Trophoblast cell (in vitro differentiated cells and primary cell): ENCODE results near the gene ABHD14A.

Experiments
- DNase-seq, 2 donors: peaks; one replicate each; pipeline ENCODE4 v3.0.0-alpha.2; 2016
- H2AFZ ChIP-seq: 2 replicates; pipeline ENCODE4 v1.6.1; 2013; ENCODE audit warnings: low read length, moderate library complexity, mild to moderate bottlenecking; ENCODE audit not compliant: insufficient read depth, poor library complexity
- H2AK5ac ChIP-seq: 2 replicates; pipeline ENCODE4 v1.6.1; 2013; ENCODE audit warnings: mild to moderate bottlenecking, low read length
- H2BK120ac ChIP-seq: 2 replicates; pipeline ENCODE4 v1.6.1; 2013; ENCODE audit warnings: low read length, mild to moderate bottlenecking, moderate library complexity; ENCODE audit not compliant: insufficient read depth, poor library complexity
- H2BK12ac ChIP-seq: 2 replicates; pipeline ENCODE4 v1.6.1; 2013; ENCODE audit warnings: mild to moderate bottlenecking, low read length, moderate library complexity
- H2BK5ac ChIP-seq: 2 replicates; pipeline ENCODE4 v1.6.1; 2013; ENCODE audit warnings: low read length, low read depth, moderate library complexity, mild to moderate bottlenecking; ENCODE audit not compliant: poor library complexity
- H3K14ac ChIP-seq: 2 replicates; pipeline ENCODE4 v1.6.1; 2013; ENCODE audit warnings: mild to moderate bottlenecking, low read length
- H3K18ac ChIP-seq: 2 replicates; pipeline ENCODE4 v1.6.1; 2013; ENCODE audit warnings: mild to moderate bottlenecking, low read length
- H3K23ac ChIP-seq: 2 replicates; pipeline ENCODE4 v1.6.1; 2013; ENCODE audit warnings: low read length
- H3K27ac ChIP-seq: 2 replicates; pipeline ENCODE4 v1.5.1; 2013; ENCODE audit warnings: low read depth, mild to moderate bottlenecking, inconsistent platforms, low read length, moderate library complexity
- H3K27me3 ChIP-seq: 2 replicates; pipeline ENCODE4 v1.6.1; 2013; ENCODE audit warnings: inconsistent platforms, mild to moderate bottlenecking, low read length, moderate library complexity; ENCODE audit not compliant: insufficient read depth
- H3K36me3 ChIP-seq, 2 experiments: 1 replicate in 1 of 2; 2 replicates in 1 of 2; pipeline ENCODE4 v1.6.1; 2013; ENCODE audit warnings: low read length in 2 of 2, mild to moderate bottlenecking in 2 of 2, moderate library complexity in 1 of 2; ENCODE audit not compliant: insufficient read depth in 2 of 2, control insufficient read depth in 1 of 2
- H3K4ac ChIP-seq: 2 replicates; pipeline ENCODE4 v1.6.1; 2013; ENCODE audit warnings: low read depth, mild to moderate bottlenecking, low read length, moderate library complexity
- H3K4me1 ChIP-seq, 2 experiments: 1 replicate in 1 of 2; 2 replicates in 1 of 2; pipeline ENCODE4 v1.6.1; 2013; ENCODE audit warnings: low read length in 2 of 2, mild to moderate bottlenecking in 2 of 2, moderate library complexity in 1 of 2; ENCODE audit not compliant: insufficient read depth in 2 of 2, control insufficient read depth in 1 of 2
- H3K4me2 ChIP-seq: 2 replicates; pipeline ENCODE4 v1.6.1; 2013; ENCODE audit warnings: inconsistent platforms, mild to moderate bottlenecking, low read length, moderate library complexity
- H3K4me3 ChIP-seq: 2 replicates; pipeline ENCODE4 v1.5.1; 2013; ENCODE audit warnings: mild to moderate bottlenecking, low read depth, low read length, inconsistent platforms
- H3K79me1 ChIP-seq: one replicate; pipeline ENCODE4 v1.6.1; 2013; ENCODE audit warnings: low read length
- H3K79me2 ChIP-seq: 2 replicates; pipeline ENCODE4 v1.6.1; 2013; ENCODE audit warnings: low read length, mild to moderate bottlenecking; ENCODE audit not compliant: control insufficient read depth, insufficient read depth, poor library complexity
- H3K9ac ChIP-seq: 2 replicates; pipeline ENCODE4 v1.6.1; 2013; ENCODE audit warnings: mild to moderate bottlenecking, low read length
- H3K9me3 ChIP-seq: 2 replicates; pipeline ENCODE4 v1.6.1; 2013; ENCODE audit warnings: low read depth, mild to moderate bottlenecking, control low read depth, inconsistent platforms, low read length; ENCODE audit not compliant: insufficient read depth
- H4K12ac ChIP-seq: 2 replicates; pipeline ENCODE4 v1.6.1; 2013; ENCODE audit warnings: low read depth, mild to moderate bottlenecking, low read length, moderate library complexity
- H4K8ac ChIP-seq: 2 replicates; pipeline ENCODE4 v1.6.1; 2013; ENCODE audit warnings: low read depth, mild to moderate bottlenecking, low read length, moderate library complexity
- H4K91ac ChIP-seq: one replicate; pipeline ENCODE4 v1.6.1; 2013; ENCODE audit warnings: low read depth, mild to moderate bottlenecking, low read length, moderate library complexity
- WGBS: extraction: QIAGEN DNeasy Blood & Tissue Kit; methylation state at CpG from one replicate; pipeline ENCODE4 v1.1.7; 2013; ENCODE audit warnings: missing lambda C conversion rate; ENCODE audit not compliant: insufficient read length, insufficient coverage; ENCODE audit errors: extremely low coverage; 5-methylcytosine and 5-hydroxymethylcytosine counted together

Gene ABHD14A

DNA sequence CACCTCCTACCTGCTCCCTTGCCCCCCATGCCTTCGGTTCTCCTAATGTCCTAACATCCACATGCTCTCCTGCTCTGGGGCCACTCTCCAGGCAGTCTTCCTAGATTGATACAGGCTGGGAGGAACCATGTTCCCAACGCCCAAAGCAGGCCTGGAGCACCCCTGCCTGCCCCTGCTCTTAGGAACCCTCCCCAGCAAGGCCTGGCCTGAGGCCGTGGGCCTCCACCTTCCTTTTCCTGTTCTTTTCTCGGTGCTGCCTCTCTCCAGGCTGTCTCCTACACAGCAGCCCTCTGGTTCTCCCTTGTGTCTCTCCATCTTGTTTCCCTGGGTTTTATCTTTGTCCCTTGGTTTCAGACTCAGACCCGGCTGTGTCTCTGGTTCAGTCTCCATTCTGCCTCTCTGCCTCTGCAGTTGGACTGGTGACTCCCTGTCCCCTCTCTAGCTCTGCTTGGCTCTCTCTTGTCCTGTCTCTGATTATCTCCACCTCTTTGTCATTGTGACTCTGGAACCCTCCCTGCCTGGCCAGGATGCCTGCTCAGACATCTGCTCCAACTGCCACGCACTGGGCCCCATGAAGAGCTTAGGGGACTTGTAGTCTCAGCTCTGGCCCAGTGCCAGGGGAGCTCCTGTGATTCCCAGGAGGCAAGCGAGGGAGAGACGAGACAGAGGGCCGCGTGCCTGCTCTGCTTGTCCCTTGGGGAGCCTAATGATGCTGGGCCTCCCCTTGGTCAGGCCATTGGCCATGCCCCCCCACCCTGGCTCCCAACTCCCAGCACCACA is 46.8 kb downstream of the ABHD14A start:
- Histone ChIP-seq H3K79me2 (no peaks in the 10 kb centered on the region), H4K91ac (peak overlapping the region; percentile 53), H3K27me3 (no peaks in the 10 kb centered on the region), H3K9ac (no peak overlapping the region), H4K12ac (no peak overlapping the region), H2BK5ac (no peak overlapping the region), H4K8ac (no peak overlapping the region), H3K14ac (peak overlapping the region; percentile 17), H2BK120ac (no peak overlapping the region), H3K27ac (no peak overlapping the region), H2BK12ac (peak overlapping the region; percentile 23), H3K9me3 (no peaks in the 10 kb centered on the region), H3K4ac (no peak overlapping the region), H3K4me2 (no peak overlapping the region), H3K4me3 (no peak overlapping the region), H3K79me1 (peaks cover 2% of the 10 kb centered on the region), H3K23ac (no peak overlapping the region), H2AFZ (no peak overlapping the region), H3K36me3 (no peaks in the 10 kb centered on the region), H3K18ac (peak overlapping the region; percentile 21), H3K4me1 (peaks cover 16 to 20% of the 10 kb centered on the region in 2 experiments), H2AK5ac (peak overlapping the region; percentile 7)
- WGBS: no CpG with 5 or more reads among the region's 10 CpGs
- no peak for DNase-seq

DNA sequence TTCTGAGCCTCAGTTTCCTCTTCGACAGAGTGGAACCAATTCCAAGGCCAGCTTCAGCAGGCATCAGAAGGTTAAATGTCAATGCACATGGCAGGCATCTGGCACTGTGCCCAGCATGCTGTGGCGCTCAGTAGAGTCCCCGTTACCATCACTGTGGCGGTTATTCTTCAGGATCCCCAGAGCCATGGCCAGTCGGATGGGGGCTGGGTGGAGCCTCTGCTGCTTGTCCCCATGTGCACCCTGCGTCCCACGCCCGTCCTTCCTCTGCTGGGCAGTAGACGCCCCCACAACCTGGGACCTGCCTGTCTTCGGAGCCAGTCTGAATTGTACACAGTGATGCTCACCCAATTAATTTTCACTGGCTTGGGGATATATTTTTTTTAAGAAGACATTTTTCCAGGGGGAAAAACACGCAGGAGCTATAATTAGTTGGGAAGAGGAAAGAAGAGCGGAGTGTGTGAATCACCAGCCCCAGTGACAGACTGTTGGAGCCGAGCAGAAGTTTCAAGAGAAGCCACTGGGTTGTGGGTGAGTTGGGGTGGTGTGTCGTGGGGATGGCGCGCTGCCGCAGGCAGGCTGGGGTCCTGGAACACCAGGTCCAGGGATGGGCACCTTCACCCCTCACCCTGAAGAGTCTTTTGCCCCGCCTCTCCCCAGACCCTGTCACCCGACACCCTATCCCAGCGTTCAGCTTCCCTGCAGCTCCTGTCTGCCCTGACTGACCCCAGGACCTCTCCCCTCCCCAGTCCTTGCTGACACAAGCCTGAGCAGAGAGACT is 47.6 kb downstream of the ABHD14A start:
- H2BK12ac ChIP-seq: peak overlapping the region; percentile 56
- no peak overlapping the region for H3K4me3 ChIP-seq
- no peak overlapping the region for H4K91ac ChIP-seq
- no peaks in the 10 kb centered on the region for H3K79me2 ChIP-seq
- H3K4me1 ChIP-seq: peaks cover 16 to 20% of the 10 kb centered on the region in 2 experiments
- no peak for DNase-seq
- no CpG with 5 or more reads among the region's 20 CpGs for WGBS
- no peak overlapping the region for H2BK120ac ChIP-seq
- no peaks in the 10 kb centered on the region for H3K36me3 ChIP-seq
- H4K12ac ChIP-seq: no peak overlapping the region
- no peaks in the 10 kb centered on the region for H3K27me3 ChIP-seq
- H3K4ac ChIP-seq: no peak overlapping the region
- peak overlapping the region; percentile 7 for H2AK5ac ChIP-seq
- no peak overlapping the region for H3K23ac ChIP-seq
- H4K8ac ChIP-seq: no peak overlapping the region
- no peak overlapping the region for H3K27ac ChIP-seq
- H3K9me3 ChIP-seq: no peaks in the 10 kb centered on the region
- peaks cover 2% of the 10 kb centered on the region for H3K79me1 ChIP-seq
- H3K4me2 ChIP-seq: no peak overlapping the region
- no peak overlapping the region for H2BK5ac ChIP-seq
- no peak overlapping the region for H3K18ac ChIP-seq
- H2AFZ ChIP-seq: no peak overlapping the region
- H3K9ac ChIP-seq: no peak overlapping the region
- H3K14ac ChIP-seq: no peak overlapping the region

DNA sequence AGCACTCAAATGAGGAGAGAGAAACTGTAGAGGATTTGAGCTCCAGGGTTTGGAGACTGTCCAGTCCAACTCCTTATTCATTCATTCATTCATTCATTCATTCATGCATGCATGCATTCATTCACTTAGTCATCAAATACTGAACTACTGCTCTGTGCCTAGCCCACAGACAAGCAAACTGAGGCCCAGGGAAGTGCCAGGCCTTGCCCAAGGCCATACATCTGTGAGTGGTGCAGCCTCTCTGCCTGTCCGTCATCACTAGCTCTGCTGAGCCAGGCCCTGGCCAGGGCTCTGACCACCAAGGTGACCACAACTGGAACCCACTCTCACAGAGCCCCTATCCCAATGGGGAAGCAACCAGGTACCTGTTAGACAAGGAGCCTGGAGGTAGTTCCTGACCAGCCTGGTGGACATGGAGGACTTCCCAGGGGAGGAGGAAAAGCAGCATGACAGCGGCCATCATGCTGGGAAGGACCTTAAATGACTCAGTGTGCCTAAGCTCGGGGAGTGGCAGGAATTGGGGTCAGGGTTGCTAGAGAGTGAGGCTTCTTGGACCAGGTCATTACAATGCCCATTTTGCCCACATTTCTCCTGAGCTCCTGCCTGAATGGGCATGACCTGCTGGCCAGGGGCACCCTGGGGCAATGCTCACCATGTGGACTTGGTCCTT is 48.4 kb downstream of the ABHD14A start:
- no CpG with 5 or more reads among the region's 3 CpGs for WGBS
- Histone ChIP-seq H3K79me1 (peaks cover 2% of the 10 kb centered on the region), H2AK5ac (no peak overlapping the region), H4K12ac (no peak overlapping the region), H3K9ac (no peak overlapping the region), H3K27ac (no peak overlapping the region), H3K4me2 (no peak overlapping the region), H2BK120ac (no peak overlapping the region), H3K9me3 (no peaks in the 10 kb centered on the region), H2BK12ac (no peak overlapping the region), H3K79me2 (no peaks in the 10 kb centered on the region), H2BK5ac (no peak overlapping the region), H3K27me3 (no peaks in the 10 kb centered on the region), H3K36me3 (no peaks in the 10 kb centered on the region), H3K4me3 (no peak overlapping the region), H2AFZ (no peak overlapping the region), H4K8ac (no peak overlapping the region), H3K4ac (no peak overlapping the region), H3K4me1 (peaks cover 16 to 20% of the 10 kb centered on the region in 2 experiments), H4K91ac (no peak overlapping the region), H3K23ac (no peak overlapping the region), H3K14ac (no peak overlapping the region), H3K18ac (no peak overlapping the region)
- no peak for DNase-seq

DNA sequence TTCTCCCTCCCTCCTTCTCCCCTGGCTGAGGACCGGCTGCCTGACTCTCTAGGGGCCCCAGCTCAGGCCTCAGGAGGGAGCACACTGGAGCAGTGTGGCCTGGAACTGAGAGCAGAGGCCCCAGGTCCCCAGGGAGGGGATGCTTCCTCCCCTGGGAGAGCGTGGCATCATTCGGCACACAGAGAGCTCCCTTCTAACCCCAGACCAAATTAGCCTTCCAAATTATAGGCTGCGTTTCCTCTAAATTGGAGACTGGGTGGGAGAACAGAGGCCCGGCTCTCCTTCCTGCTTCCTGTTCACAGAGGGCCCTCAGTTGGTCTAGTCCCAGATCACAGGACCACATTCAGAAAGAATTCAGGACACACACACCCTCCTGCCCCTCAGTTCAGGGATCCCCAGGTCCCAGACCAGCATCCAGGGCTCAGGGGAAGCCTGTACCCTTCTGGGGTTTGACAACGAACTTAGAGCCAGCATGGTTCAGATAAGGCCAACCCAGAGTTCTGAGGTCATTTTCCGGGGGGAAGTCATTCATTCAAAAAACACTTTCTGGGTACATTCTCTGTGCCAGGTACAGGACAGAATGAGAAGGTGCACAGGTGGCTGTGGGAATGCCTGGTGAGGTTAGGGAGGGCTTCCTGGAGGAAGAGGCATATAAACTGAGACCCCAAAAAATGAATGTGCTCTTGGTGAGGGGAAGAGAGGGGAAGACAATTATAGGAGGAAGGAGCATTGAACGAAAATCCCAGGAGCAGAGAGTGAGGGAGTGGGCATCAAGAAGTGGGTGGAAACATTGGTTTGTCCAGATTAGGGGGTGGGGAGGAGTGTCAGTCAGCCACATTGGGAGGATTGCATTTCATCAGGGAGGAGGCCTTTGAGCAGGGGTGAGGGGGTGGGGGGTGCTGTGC is 49.2 kb downstream of the ABHD14A start:
- H3K27me3 ChIP-seq: no peaks in the 10 kb centered on the region
- no peaks in the 10 kb centered on the region for H3K36me3 ChIP-seq
- no peak overlapping the region for H4K12ac ChIP-seq
- no peak overlapping the region for H2BK5ac ChIP-seq
- H3K18ac ChIP-seq: no peak overlapping the region
- peaks cover 2% of the 10 kb centered on the region for H3K79me1 ChIP-seq
- H3K4me3 ChIP-seq: no peak overlapping the region
- no peak overlapping the region for H3K4me2 ChIP-seq
- no peak overlapping the region for H2AFZ ChIP-seq
- no peak overlapping the region for H2BK120ac ChIP-seq
- H3K4me1 ChIP-seq: peaks cover 16 to 27% of the 10 kb centered on the region in 2 experiments
- H4K91ac ChIP-seq: no peak overlapping the region
- no peak overlapping the region for H2AK5ac ChIP-seq
- no peaks in the 10 kb centered on the region for H3K9me3 ChIP-seq
- no peak for DNase-seq
- H3K23ac ChIP-seq: no peak overlapping the region
- no peak overlapping the region for H3K9ac ChIP-seq
- H3K14ac ChIP-seq: no peak overlapping the region
- H3K4ac ChIP-seq: no peak overlapping the region
- H3K79me2 ChIP-seq: no peaks in the 10 kb centered on the region
- WGBS: no CpG with 5 or more reads among the region's 8 CpGs
- no peak overlapping the region for H4K8ac ChIP-seq
- no peak overlapping the region for H2BK12ac ChIP-seq
- no peak overlapping the region for H3K27ac ChIP-seq
